Measurements from ENCODE around the gene NR3C1.

- TF ChIP-seq CTCF (IDR thresholded peaks at IDR 0.05) = no peak
- no peak for TF ChIP-seq POLR2A (IDR thresholded peaks at IDR 0.05)
Measured at GRCh38 chr5:143440448-143441115, 37.1 kb upstream of the NR3C1 start.

Measured in right lobe of liver (tissue), 4 donors.